ENCODE measurements around the gene ACVR1C. TPM values are rescaled to one million over a fixed set of nuclear protein-coding genes. Genes with fewer than 3 reads are reported as not detected.

ACVR1C gene
- total and polyA plus RNA-seq, 2 of the 8 experiments (the other 6 are each of a cell fraction or from before 2014, with no cell fraction given): 0.21 to 0.52 TPM

GRCh38 chr2:157611726-157612125 is 16.9 kb downstream of the ACVR1C start (continued):
- TF ChIP-seq ATF2 (IDR thresholded peaks at IDR 0.05; ENCODE audit: low read length) (no peak), FOSL1 (IDR thresholded peaks at IDR 0.05; ENCODE audit: insufficient read depth, low read depth, low read length) (no peak)

Data from H1 (cell line).